Measurements from ENCODE around the gene PRKAB1. TPM values are rescaled to one million over a fixed set of nuclear protein-coding genes. Genes with fewer than 3 reads are reported as not detected.
A peak's percentile ranks its signal among the peaks of the same experiment; 100 is the strongest.

Gene PRKAB1
- total RNA-seq, 2 donors from 2014 or later: 28.8 to 32.0 TPM

DNA sequence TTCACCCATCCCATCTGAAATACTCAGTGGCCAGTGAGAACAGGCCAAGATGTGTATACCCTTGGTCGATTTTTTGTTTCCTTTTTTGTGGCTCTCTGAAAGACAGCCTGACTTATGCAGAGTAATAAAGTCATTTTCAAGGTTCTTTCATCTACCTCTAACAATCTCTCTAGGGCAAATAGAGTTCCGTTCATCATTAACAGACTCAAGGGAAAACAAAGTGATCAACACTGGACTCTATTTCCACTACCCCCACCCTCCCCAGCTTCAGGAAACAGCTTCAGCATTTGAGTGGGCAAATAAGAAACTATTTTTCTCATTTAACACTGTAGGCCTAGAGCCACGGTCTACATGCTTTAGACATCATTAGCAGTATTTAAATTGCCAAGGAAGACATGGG, 15.9 kb downstream of the PRKAB1 start:
- peak; percentile 12 for DNase-seq
- no peak overlapping the region for H3K4me3 ChIP-seq (ENCODE audit: low read length)
- Mint-ChIP-seq H3K36me3 (ENCODE audit: low read depth) (peaks cover 64% of the 10 kb centered on the region), H3K9me3 (no peaks in the 10 kb centered on the region), H3K4me1 (peaks cover 13% of the 10 kb centered on the region), H3K27me3 (ENCODE audit: insufficient read depth) (no peaks in the 10 kb centered on the region), H3K27ac (no peak overlapping the region), H3K4me3 (no peak overlapping the region)
- TF ChIP-seq, protein P1, sequence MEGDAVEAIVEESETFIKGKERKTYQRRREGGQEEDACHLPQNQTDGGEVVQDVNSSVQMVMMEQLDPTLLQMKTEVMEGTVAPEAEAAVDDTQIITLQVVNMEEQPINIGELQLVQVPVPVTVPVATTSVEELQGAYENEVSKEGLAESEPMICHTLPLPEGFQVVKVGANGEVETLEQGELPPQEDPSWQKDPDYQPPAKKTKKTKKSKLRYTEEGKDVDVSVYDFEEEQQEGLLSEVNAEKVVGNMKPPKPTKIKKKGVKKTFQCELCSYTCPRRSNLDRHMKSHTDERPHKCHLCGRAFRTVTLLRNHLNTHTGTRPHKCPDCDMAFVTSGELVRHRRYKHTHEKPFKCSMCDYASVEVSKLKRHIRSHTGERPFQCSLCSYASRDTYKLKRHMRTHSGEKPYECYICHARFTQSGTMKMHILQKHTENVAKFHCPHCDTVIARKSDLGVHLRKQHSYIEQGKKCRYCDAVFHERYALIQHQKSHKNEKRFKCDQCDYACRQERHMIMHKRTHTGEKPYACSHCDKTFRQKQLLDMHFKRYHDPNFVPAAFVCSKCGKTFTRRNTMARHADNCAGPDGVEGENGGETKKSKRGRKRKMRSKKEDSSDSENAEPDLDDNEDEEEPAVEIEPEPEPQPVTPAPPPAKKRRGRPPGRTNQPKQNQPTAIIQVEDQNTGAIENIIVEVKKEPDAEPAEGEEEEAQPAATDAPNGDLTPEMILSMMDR (conservative IDR thresholded peaks at IDR 0.05): no peak
- no peaks in the 10 kb centered on the region for H3K9me3 ChIP-seq (ENCODE audit: control insufficient read depth, low read length)
- peaks cover 60% of the 10 kb centered on the region for H3K36me3 ChIP-seq (ENCODE audit: control insufficient read depth, insufficient read depth, low read length)
- H3K9ac ChIP-seq (ENCODE audit: extremely low read depth, low read length, poor library complexity, severe bottlenecking): no peak overlapping the region
- no peaks in the 10 kb centered on the region for H3K4me1 ChIP-seq (ENCODE audit: control insufficient read depth, insufficient read depth, low read length)
- WGBS, 2 experiments (ENCODE audit: insufficient coverage in 1 of 2, insufficient read length in 1 of 2): 93% methylated on average over 2 to 3 of the region's 3 CpGs
- no peak overlapping the region for H3K27ac ChIP-seq (ENCODE audit: low read depth, low read length)
- no peaks in the 10 kb centered on the region for H3K27me3 ChIP-seq (ENCODE audit: control insufficient read depth, insufficient read depth, low read length, poor library complexity, severe bottlenecking)

DNA sequence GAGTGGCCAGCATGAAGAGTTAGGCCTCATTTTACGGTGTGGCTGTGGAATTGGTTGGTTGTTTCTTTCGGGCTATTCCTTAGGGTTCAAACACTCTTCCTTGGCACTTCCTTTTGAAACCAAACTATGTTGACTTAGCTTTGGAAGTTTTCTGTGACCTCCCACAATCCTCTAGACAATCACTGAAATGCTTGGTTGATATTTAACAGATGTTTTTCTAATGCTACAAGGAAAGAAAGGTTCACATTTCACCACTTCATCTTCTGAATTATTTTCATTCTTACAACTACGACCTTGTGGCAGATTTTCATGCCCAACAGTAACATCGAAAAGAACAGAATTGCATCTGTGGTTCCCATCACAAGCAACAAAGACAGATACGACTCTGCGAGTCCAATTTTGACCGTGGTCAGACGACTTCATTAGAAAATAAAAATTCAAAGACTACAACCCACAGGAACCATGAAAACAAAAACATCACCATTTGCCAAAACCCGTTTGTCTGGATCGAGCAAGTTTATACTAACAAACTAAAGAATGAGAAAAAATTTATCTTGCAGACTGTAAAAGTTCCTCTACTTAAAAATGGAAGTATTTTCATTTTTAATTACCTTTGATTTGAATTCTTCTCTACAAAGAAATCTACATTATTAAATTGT, 16.9 kb downstream of the PRKAB1 start:
- no peaks in the 10 kb centered on the region for H3K9me3 ChIP-seq (ENCODE audit: control insufficient read depth, low read length)
- WGBS, 2 experiments (ENCODE audit: insufficient coverage in 1 of 2, insufficient read length in 1 of 2): 95 to 98% methylated on average over 7 to 9 of the region's 10 CpGs
- H3K4me3 ChIP-seq (ENCODE audit: low read length): no peak overlapping the region
- peaks cover 49% of the 10 kb centered on the region for H3K36me3 ChIP-seq (ENCODE audit: control insufficient read depth, insufficient read depth, low read length)
- H3K9ac ChIP-seq (ENCODE audit: extremely low read depth, low read length, poor library complexity, severe bottlenecking): no peak overlapping the region
- Mint-ChIP-seq H3K4me3 (no peak overlapping the region), H3K9me3 (no peaks in the 10 kb centered on the region), H3K4me1 (peaks cover 3% of the 10 kb centered on the region), H3K36me3 (ENCODE audit: low read depth) (peaks cover 57% of the 10 kb centered on the region), H3K27ac (no peak overlapping the region), H3K27me3 (ENCODE audit: insufficient read depth) (no peaks in the 10 kb centered on the region)
- no peaks in the 10 kb centered on the region for H3K27me3 ChIP-seq (ENCODE audit: control insufficient read depth, insufficient read depth, low read length, poor library complexity, severe bottlenecking)
- no peak overlapping the region for H3K27ac ChIP-seq (ENCODE audit: low read depth, low read length)
- DNase-seq: no peak
- TF ChIP-seq, protein P1 (conservative IDR thresholded peaks at IDR 0.05): no peak
- no peaks in the 10 kb centered on the region for H3K4me1 ChIP-seq (ENCODE audit: control insufficient read depth, insufficient read depth, low read length)

DNA sequence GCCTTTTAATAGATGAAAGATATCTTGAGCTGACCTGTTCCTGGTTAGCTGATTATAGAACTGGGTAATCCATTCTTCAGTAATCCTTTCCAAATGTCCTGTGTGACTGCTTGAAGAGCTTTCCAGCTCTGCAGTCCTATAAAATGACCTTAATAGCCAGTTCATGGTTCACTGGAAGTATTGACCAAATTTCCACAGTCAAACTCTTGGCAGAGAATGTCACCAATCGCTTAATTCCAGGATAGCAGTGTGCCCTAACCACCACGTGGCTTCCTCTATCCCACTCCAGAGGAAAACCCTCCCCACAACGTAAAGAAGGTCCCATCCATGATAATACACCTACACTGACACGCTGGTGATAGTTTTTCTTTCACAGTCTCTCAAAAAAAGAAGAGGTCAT, 17.4 kb downstream of the PRKAB1 start:
- Histone ChIP-seq H3K9me3 (ENCODE audit: control insufficient read depth, low read length) (no peaks in the 10 kb centered on the region), H3K4me1 (ENCODE audit: control insufficient read depth, insufficient read depth, low read length) (no peaks in the 10 kb centered on the region), H3K36me3 (ENCODE audit: control insufficient read depth, insufficient read depth, low read length) (peaks cover 48% of the 10 kb centered on the region), H3K4me3 (ENCODE audit: low read length) (no peak overlapping the region), H3K27me3 (ENCODE audit: control insufficient read depth, insufficient read depth, low read length, poor library complexity, severe bottlenecking) (no peaks in the 10 kb centered on the region), H3K9ac (ENCODE audit: extremely low read depth, low read length, poor library complexity, severe bottlenecking) (no peak overlapping the region), H3K27ac (ENCODE audit: low read depth, low read length) (no peak overlapping the region)
- no peak overlapping the region for H3K27ac Mint-ChIP-seq
- H3K9me3 Mint-ChIP-seq: no peaks in the 10 kb centered on the region
- H3K36me3 Mint-ChIP-seq (ENCODE audit: low read depth): peaks cover 53% of the 10 kb centered on the region
- peaks cover 2% of the 10 kb centered on the region for H3K4me1 Mint-ChIP-seq
- TF ChIP-seq, protein P1 (conservative IDR thresholded peaks at IDR 0.05): no peak
- H3K4me3 Mint-ChIP-seq: no peak overlapping the region
- WGBS, 2 experiments (ENCODE audit: insufficient coverage in 1 of 2, insufficient read length in 1 of 2): 91 to 97% methylated on average over 3 to 4 of the region's 4 CpGs
- no peaks in the 10 kb centered on the region for H3K27me3 Mint-ChIP-seq (ENCODE audit: insufficient read depth)
- no peak for DNase-seq
